Esophagus (tissue), 2 donors: ENCODE data around the gene ALKBH4. TPM values are rescaled to one million over a fixed set of nuclear protein-coding genes. Genes with fewer than 3 reads are reported as not detected.
"Not testable (repeated sequence)": the region's sequence is repeated elsewhere in the genome, so short reads cannot be mapped to it uniquely, and the experiment has no call there.

ENCODE experiments used
- H3K27ac ChIP-seq, 2 donors: one replicate each; pipeline ENCODE4 v1.5.1; 2013; ENCODE audit warnings: low read depth in 2 of 2, mild to moderate bottlenecking in 2 of 2, inconsistent platforms in 1 of 2, low read length in 1 of 2, moderate library complexity in 1 of 2
- H3K27me3 ChIP-seq, 2 donors: one replicate each; pipeline ENCODE4 v1.6.1; 2013; ENCODE audit warnings: low read length in 2 of 2, control low read depth in 1 of 2, mild to moderate bottlenecking in 1 of 2; ENCODE audit not compliant: insufficient read depth in 2 of 2, control insufficient read depth in 1 of 2
- H3K36me3 ChIP-seq, 2 donors: one replicate each; pipeline ENCODE4 v1.6.1; 2013; ENCODE audit warnings: low read length in 1 of 2; ENCODE audit not compliant: control insufficient read depth in 2 of 2, insufficient read depth in 2 of 2
- H3K4me1 ChIP-seq, 2 donors: one replicate each; pipeline ENCODE4 v1.6.1; 2013; ENCODE audit warnings: low read length in 1 of 2; ENCODE audit not compliant: control insufficient read depth in 2 of 2, insufficient read depth in 2 of 2
- H3K4me3 ChIP-seq, 2 donors: one replicate each; pipeline ENCODE4 v1.5.1; 2013; ENCODE audit warnings: low read length in 2 of 2, mild to moderate bottlenecking in 2 of 2, low read depth in 1 of 2, moderate library complexity in 1 of 2
- H3K9me3 ChIP-seq, 2 donors: one replicate each; pipeline ENCODE4 v1.6.1; 2013; ENCODE audit warnings: mild to moderate bottlenecking in 2 of 2, low read depth in 1 of 2, low read length in 1 of 2, moderate library complexity in 1 of 2; ENCODE audit not compliant: control insufficient read depth in 2 of 2, insufficient read depth in 1 of 2
- WGBS, 2 donors: extraction: QIAGEN DNeasy Blood & Tissue Kit; methylation state at CpG; one replicate each; pipeline ENCODE4 v1.1.7; 2013; 5-methylcytosine and 5-hydroxymethylcytosine counted together
- polyA plus RNA-seq, 2 donors: library from polyadenylated mRNA; stranded (reverse); fragments of 200-250 nt; gene quantifications; one replicate each; pipeline ENCODE4 v1.2.3, GENCODE V29; 2013
- donor health status: healthy with polysubstance abuse.
- donor health status: Bipolar disorder and iron deficiency.

The ALKBH4 gene
- polyA plus RNA-seq, 2 donors, result 7.6 TPM

GRCh38 chr7:102478314-102479208 is 13.9 kb upstream of the ALKBH4 start, which contains the start of gene POLR2J:
POLR2J (minus strand) TSS chr7:102478922; CDS start chr7:102478860, 62 bp downstream.
- H3K4me3 ChIP-seq, result peak within 1 kb of the TSS; percentile 37 to 45
- H3K9me3 ChIP-seq, H3K4me1 ChIP-seq, H3K27ac ChIP-seq, H3K36me3 ChIP-seq, H3K27me3 ChIP-seq: not testable (repeated sequence)
- 0 to 1% methylated on average over 17 to 56 of the region's 72 CpGs for WGBS, 2 donors

DNA sequence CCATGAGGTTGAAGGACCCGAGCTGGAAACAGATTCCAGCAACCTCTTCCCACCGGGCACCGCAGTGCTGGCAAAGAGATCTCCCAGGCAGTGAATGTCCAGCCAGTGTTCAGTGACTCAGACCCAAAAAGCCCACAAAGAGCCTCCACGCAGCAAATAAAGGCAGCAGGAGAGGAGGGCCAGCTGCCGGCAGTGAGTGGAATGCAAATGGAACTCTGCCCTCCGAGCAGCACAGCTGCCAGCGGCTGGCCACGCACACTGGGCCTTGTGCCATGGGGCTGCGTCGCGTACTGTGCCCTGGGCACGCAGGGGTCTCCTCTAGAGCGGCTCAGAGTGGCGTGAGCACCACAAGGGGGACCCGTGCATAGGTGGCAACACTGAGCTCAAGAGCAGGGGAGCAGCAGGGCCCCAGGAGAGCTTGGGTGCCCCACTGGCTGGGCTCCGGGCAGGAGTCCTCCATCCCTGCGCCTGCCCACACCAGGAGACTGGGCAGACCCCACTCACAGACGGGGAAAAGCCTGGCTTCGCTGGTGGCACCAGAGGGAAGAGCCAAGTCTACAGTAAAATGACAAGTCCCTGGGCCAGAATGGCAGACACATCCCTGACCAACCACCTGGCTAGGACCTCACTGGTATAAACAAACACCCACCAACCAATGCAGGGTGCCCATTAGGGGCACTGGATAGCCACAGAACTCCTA is 10.2 kb upstream of the ALKBH4 start:
- not testable (repeated sequence) for H3K4me3 ChIP-seq, H3K9me3 ChIP-seq, H3K27me3 ChIP-seq, H3K27ac ChIP-seq, H3K4me1 ChIP-seq
- WGBS, 2 donors, result 76 to 83% methylated on average over 6 to 11 of the region's 19 CpGs
- peaks cover 0 to 26% of the 10 kb centered on the region in 2 donors for H3K36me3 ChIP-seq

GRCh38 chr7:102474116-102474515 is 9.5 kb upstream of the ALKBH4 start:
- H3K4me3 ChIP-seq, H3K4me1 ChIP-seq, H3K9me3 ChIP-seq, H3K27ac ChIP-seq, H3K27me3 ChIP-seq: not testable (repeated sequence)
- 83 to 84% methylated on average over 9 to 11 of the region's 14 CpGs for WGBS, 2 donors
- H3K36me3 ChIP-seq, result peaks cover 0 to 27% of the 10 kb centered on the region in 2 donors

- WGBS, 2 donors, result 80 to 81% methylated on average over 23 of the region's 23 CpGs
- no peaks in the 10 kb centered on the region for H3K4me1 ChIP-seq
- H3K4me3 ChIP-seq, result no peak overlapping the region
- peaks cover 0 to 27% of the 10 kb centered on the region in 2 donors for H3K36me3 ChIP-seq
- no peaks in the 10 kb centered on the region for H3K27me3 ChIP-seq
- H3K27ac ChIP-seq, result no peak overlapping the region
- no peaks in the 10 kb centered on the region for H3K9me3 ChIP-seq
Measured at GRCh38 chr7:102473271-102473991, 8.8 kb upstream of the ALKBH4 start.

GRCh38 chr7:102472126-102473041 is 7.7 kb upstream of the ALKBH4 start:
- Histone ChIP-seq H3K4me1 (no peaks in the 10 kb centered on the region), H3K4me3 (no peak overlapping the region), H3K27ac (no peak overlapping the region), H3K36me3 (peaks cover 0 to 29% of the 10 kb centered on the region in 2 donors), H3K9me3 (no peaks in the 10 kb centered on the region), H3K27me3 (no peaks in the 10 kb centered on the region)
- WGBS, 2 donors, result 73 to 75% methylated on average over 31 of the region's 31 CpGs

GRCh38 chr7:102471791-102472125 is 7.1 kb upstream of the ALKBH4 start:
- 79 to 83% methylated on average over 6 of the region's 6 CpGs for WGBS, 2 donors
- H3K4me3 ChIP-seq, result no peak overlapping the region
- no peaks in the 10 kb centered on the region for H3K4me1 ChIP-seq
- peaks cover 0 to 29% of the 10 kb centered on the region in 2 donors for H3K36me3 ChIP-seq
- no peaks in the 10 kb centered on the region for H3K9me3 ChIP-seq
- no peak overlapping the region for H3K27ac ChIP-seq
- no peaks in the 10 kb centered on the region for H3K27me3 ChIP-seq

DNA sequence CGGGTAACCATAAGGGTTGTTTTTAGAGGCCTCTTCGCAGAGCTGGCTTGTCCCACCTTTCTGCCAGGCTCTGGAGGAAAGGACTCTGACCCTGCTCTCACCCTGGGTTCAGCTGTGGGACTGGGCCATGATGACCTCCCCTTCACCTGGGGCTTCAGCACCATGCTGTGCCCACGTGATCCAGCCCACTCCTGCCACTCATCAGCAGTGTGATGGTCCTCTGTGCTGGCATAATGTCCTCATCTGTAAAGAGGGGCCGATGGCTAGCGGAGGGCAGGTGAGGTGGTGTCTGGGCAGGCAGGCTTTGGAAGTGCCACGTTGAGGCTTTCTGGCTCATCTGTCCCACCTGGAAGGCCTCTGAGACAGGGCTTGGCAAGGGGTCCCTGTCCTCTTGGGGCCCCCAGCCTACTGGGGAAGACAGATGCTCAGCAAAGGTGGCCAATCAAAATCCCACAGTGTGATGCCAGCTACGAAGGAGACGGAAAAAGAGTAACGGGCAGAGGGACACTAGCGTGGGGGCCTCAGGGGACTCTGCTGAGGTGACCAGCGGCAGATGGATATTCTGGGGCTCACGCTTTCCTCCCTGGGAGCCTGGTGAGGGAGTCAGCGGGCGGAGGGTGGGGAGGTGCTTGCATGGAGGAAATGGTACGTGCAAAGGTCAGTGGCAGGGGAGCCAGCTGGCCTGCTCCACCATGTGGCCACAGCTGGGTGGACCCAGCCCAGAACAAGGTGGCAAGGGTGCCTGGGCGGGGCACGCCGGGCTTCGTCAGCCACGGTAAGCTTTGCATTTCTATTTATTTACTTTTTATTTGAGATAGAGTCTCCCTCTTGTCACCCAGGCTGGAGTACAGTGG is 5.5 kb upstream of the ALKBH4 start:
- H3K36me3 ChIP-seq, result peaks cover 0 to 29% of the 10 kb centered on the region in 2 donors
- H3K4me1 ChIP-seq, result peaks cover 5 to 6% of the 10 kb centered on the region in 2 donors

DNA sequence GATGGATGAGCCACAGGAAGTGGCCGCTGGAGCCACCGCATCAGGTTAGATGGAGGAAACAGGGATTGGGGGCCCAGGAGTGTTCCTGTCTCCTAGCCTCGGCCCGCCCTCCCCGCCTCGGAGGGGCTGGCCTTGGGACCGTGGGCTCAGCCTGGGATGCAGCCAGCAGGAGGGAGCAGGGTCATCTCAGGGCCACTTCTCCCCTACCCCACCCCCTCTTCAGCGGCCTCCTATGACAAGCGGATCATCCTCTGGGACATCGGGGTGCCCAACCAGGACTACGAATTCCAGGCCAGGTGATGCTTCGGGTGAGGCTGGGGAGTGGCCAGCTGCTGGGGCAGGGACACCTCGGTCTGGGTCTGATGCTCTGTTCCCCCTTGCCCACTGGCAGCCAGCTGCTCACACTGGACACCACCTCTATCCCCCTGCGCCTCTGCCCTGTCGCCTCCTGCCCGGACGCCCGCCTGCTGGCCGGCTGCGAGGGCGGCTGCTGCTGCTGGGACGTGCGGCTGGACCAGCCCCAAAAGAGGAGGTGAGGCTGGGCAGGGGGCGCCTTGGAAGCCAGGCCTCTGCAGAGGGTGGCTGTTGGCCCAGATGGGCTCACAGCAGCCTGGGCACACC is 4.8 kb upstream of the ALKBH4 start:
- Histone ChIP-seq H3K27me3 (no peaks in the 10 kb centered on the region), H3K4me1 (peaks cover 5 to 6% of the 10 kb centered on the region in 2 donors), H3K36me3 (peaks cover 0 to 29% of the 10 kb centered on the region in 2 donors), H3K9me3 (no peaks in the 10 kb centered on the region), H3K4me3 (no peak overlapping the region), H3K27ac (no peak overlapping the region)
- 88 to 89% methylated on average over 24 of the region's 24 CpGs for WGBS, 2 donors

More for the DNA sequence above, 5.5 kb upstream of the ALKBH4 start:
- WGBS, 2 donors, result 71 to 73% methylated on average over 20 of the region's 20 CpGs
- H3K4me3 ChIP-seq, result no peak overlapping the region
- no peaks in the 10 kb centered on the region for H3K9me3 ChIP-seq
- H3K27me3 ChIP-seq, result no peaks in the 10 kb centered on the region
- H3K27ac ChIP-seq, result no peak overlapping the region
